GM18498 (cell line): Measurements from ENCODE around the gene PXDN.

ENCODE experiments used
- ATAC-seq: cut with Tn5 transposase; IDR thresholded peaks from one replicate; pipeline ENCODE4 v1.9.1; 2021; ENCODE audit warnings: mild to moderate bottlenecking, moderate library complexity; ENCODE audit not compliant: unreplicated experiment

PXDN gene

DNA sequence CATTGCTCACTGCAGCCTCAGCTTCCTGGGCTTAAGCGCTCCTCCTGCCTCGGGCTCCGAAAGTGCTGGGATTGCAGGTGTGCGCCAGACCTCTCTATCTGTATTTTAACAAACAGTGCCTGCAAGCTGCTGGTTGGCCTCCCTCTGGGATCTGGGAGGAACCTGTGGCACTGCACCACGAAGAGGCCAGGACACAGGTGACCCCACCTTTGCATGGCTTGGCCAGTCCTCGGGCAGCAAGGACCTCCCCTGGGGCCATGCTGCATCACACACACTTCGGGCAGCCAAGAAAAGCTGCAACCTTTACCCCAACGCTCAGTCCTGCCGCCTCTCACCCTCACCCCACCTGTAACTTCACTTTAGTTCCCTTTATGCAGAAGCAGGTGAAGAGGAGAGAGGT, 70.0 kb downstream of the PXDN start:
- ATAC-seq = no peak

DNA sequence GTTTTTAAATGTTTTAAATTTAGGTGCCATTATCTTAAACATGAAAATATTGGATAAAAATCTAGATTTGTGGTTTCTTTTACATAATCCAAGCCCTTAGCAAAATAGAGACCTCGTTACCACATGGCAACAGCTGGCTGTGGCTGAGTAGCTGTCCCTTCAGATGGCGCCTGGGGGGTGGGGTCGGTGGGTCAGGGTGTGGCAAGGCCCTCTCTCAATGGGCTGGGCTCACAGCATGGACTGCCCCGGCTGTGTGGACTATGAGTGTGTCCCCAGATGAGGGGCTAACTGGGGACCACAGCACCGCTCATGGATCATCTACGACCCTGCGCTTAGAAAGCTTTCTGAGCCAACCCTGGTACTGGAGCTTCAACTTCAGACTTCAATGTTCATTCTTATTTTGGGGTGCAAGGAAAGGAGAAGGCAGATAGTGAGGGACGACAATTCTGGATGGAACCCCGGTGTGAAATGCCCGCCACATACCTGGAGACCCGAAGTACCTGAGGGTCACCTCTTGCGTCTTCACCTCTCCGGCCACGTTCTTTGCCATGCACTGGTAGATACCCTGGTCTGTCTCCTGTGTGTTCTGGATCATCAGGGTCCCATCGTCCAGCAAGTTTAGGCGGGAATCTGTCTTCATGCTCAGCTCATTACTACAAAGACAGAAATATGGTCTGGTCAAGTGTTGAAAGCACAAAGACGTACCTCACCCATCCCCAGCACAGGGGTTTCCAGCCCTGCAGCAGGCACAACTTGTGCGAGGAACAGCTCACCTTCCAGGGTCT, 71.0 kb downstream of the PXDN start:
- ATAC-seq = no peak

DNA sequence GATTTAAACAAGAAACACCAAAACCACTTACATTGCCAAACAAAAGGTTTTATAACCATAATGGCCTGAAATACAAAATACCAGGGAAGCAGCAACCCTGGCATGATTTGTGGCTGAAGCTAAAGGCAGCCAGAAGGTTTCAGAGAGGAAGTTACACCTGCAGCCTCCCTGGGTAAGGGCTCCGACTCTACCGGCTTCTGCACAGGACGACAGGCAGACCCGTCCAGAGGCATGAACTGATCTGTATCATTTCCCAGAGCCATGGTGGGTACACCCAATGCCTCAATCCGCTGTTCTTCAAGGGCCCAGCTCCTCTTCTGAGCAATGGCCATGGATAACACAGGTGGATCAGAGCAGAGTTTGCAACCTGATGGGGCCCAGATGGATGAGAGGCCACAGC, 71.6 kb downstream of the PXDN start:
- no peak for ATAC-seq

DNA sequence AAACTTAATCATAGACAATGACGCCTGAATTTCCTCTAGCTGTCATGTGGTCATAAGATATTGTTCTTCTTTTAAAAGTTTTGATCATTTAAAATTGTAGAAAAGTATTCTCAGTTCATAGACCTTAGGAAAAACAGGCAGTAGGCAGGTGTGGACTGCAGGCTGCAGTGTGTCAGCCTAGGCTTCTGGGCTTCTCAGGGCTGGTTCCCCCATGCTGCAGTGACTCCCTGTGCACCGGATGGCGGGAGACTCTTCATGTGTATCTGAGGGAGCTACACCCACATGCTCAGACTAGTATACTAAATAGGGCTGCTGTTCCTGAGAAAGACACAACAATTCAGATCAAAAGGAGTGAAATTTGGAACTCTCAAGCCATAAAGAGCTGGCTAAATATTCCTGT, 72.4 kb downstream of the PXDN start:
- no peak for ATAC-seq

DNA sequence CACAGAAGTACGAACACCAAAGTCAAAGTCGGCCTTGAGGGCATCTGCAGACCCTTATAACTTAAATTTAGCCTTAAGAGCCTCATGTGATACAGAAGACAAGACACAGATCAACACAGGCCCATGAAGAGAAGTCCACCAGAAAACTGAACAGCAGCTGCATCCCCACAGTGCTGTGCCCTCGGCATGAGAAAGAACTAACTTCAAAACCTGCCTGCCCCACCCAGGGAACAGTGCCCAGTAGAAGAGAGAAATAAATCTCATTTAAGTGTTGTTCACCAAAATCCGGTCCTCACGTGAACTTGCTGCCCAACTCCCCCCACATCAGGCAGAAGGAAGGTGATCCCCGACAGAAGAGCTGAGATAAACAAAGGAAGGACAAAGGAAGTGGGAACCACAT, 73.7 kb downstream of the PXDN start:
- ATAC-seq = no peak

DNA sequence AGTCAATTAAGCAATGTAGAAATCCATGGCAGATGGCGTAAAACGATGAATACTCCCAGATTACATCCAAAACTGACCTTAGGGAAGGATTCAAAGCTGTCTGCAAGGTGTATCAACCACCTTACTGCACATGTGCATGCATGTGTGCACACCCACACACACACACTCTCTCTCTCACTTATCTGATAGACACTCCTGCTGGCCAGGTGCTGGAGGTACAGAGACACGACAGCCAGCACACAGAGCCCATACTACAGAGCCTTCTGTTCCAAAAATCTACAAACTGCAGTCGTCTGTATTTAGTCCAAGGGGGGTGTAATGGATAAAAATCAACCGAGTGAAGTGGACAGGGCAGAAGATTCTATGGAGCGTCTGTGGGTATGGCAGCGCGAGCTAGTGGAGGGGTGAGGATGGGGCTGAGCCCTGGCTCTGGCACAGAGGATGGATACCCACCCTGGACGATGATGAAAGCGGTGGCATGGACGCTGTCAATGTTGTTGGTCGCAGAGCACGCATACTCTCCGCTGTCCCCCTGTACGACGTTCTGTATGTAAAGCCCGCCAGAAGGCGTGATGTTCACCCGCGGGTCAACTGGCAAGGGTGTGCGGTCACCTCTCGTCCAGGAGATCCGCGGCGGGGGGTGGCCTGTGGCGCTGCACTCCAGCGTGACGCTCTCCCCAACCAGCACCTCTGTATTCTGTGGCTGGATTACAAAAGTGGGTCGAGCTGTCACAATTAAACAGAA, 78.4 kb downstream of the PXDN start:
- ATAC-seq = no peak

DNA sequence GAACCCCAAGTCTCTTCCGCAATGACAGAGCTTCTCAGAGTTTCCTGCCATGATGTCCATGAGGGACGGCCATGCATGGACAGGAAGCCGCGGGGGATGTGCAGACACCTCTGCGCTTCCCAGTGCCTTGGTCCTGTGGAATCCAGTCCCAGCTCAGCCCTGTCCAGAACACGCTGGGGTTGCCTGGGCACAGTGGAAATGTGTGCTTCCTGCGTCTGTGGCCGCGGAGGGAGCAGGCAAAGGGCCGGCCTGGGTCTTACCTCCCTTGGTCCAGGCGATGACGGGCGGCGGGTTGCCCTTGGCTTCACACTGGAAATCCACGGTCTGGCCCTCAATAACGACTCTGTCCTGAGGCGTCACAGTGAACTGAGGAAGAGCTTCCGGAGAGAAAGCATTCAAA, 79.6 kb downstream of the PXDN start:
- ATAC-seq = no peak

DNA sequence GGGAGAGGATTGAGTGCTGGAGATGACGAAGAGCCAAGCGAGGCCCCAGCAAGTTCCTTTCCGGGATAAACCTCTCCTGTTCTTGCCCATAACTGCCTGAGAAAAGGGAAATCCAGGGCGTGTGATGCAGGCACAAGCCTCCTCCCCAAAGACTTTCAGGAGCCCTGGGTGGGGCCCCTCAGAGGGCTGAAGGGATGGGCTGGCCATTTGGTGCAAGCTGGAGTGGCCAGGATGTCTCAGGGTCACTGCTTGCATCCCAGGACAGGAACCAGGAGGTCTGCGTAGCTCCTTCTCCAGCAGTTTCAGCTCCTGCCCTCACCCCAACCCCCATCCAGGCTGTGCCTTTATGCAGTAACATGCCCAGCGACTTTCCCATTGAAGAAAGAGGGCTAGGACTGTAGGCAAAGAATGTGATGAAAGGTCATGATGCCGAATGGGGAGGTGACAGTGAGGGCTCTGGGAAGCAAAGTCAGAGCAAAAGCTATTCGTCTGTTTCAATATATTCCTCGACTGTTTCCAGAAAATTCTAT, 80.2 kb downstream of the PXDN start:
- no peak for ATAC-seq

DNA sequence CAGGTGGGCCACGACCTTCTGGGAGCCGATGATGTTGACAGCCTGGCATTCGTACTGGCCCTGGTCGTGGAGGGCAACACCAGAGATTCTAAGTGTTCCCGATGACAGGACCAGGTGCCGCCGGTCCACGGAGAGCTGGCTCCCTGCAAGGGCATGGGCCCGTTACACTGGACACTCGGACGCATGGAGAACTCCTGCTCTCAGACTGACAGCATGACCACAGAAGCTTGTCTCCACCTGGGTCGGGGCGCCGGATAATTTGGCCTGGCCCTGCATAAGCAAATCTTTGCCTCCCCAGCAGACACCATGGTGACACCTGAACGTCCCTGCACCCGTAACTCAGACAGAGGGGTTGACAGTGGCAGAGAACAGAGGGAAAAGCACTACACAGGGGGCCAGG, 80.7 kb downstream of the PXDN start:
- no peak for ATAC-seq

DNA sequence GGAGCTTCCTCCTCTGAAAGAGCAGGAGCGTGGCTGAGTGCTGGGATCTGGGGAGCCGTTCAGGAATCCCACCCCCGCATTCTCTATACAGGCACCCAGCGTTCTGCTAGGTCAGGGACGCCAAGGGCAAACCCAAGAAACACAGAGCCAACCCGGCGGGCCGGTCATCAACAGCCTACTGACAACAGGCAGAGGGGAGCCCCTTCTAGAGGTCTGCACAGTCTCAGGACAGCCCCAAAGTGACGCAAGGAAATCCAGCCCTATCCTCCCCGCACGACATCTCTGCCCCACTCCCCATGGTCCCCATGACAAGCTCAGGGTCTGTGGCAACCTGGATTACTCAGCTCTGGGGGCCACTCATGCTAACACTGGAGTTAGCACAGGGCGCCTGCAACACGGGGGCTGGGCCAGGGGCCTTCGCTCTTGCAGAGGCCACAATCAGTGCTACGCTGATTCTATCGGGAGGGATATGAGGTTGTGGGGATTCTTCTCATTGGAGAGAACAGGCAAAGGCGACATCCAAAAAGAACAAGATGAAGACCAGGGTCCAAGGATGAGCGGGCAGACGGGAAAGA, 81.6 kb downstream of the PXDN start:
- ATAC-seq = no peak

DNA sequence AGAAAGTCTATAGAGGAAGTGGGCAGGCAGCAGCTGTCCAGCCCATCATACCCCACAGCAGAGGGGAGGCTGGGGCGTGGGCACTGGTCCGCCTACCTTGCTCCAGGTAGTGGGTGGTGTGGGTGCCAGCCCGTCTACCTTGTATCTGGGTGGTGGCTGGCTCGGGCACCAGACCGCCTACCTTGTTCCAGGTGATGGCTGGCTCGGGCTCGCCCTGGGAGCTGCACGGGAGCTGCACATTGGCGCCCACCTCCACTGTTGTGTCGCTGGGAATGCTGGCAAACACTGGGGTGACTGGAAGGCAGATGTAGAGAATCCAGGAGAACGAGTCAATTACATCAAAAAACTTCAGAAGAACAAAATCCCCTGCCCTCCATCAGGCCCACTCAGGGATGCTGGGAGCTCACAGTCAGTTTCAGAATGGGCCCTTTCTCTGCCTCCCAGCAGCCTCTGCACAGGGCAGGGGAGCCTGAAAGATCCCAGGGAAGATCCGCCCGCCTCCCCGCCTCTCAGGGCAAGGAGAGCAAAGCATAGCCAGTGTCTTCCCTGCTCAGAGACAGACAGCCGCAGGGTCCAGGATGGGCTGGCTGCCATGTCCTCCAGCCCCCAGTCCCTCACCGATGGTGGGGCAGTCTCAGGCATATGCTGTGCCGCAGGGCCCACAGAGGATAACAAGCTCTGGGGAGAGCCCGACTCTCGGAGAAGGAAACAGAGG, 82.3 kb downstream of the PXDN start:
- no peak for ATAC-seq

DNA sequence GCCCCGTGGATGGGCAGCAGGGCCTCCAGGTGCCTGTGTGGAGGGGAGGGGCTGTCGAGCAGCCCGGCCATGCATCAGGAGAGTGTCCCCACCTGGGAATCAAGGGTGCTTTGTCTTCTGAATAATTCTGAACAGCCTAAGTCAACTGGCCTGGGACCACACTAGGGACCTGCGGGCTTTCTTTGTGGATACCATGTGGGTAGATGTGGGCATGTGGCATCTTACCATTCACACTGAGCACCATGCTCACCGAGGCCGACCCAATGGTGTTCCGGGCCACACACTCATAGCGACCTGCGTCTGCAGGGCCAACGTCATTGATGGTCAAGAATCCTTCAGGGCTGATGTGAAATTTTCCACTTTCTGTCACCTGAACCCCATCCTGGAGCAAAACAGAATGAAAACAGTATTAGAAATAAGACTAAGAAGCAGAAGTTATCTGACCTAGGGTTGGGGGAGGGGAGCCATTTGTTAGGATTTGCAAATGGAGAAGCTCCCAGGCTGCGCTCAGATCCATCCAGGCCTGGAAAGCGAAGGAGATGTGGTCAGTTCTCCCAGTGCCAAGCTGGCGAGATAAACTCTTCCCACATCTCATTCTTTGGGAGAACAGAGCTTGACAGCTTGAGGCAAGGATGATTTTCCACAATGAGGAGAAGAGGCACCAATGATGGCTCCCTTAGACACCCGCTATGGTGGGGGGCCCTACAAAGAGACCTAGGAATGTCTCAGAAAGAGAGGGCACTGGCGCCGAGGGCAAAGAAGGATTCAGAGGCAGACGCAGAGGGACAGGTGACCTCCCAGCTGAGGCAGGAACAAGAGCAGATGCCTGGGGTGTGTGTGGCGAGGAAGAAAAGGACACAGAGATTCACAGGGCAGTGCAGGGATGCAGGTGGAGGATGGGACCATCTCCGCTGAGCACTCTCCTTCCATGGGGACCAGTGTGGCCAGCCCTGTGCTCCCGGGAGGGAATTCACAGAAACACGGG, 83.4 kb downstream of the PXDN start:
- no peak for ATAC-seq

DNA sequence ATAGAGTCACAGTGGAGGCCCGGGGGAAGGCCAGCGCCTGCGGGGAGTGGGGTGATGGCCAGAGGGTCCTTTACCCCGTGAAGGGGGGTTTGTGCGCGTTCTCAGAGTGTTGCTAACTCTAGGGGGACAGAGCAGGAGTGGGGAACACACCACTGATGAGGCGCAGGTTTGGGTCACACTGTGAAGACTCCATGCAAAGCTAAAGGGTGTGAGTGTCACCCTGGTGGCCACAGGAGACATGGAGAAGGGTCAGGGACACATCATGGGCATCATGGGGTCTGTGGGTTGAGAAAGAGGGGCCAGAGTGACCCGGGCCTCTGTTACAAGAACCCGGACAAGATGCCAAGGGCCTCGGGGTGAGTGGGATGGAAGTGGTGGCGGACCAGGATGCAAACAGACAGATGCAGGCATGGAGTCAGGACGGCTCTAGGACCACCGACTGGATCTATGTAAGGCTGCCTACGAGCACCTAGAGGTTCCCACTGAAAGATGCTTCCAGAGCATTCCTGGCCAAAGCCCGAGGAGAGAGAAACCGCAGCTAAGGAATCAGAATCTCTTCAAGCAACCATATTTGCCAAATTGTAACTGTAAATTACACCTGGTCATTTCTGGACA, 84.3 kb downstream of the PXDN start:
- no peak for ATAC-seq

DNA sequence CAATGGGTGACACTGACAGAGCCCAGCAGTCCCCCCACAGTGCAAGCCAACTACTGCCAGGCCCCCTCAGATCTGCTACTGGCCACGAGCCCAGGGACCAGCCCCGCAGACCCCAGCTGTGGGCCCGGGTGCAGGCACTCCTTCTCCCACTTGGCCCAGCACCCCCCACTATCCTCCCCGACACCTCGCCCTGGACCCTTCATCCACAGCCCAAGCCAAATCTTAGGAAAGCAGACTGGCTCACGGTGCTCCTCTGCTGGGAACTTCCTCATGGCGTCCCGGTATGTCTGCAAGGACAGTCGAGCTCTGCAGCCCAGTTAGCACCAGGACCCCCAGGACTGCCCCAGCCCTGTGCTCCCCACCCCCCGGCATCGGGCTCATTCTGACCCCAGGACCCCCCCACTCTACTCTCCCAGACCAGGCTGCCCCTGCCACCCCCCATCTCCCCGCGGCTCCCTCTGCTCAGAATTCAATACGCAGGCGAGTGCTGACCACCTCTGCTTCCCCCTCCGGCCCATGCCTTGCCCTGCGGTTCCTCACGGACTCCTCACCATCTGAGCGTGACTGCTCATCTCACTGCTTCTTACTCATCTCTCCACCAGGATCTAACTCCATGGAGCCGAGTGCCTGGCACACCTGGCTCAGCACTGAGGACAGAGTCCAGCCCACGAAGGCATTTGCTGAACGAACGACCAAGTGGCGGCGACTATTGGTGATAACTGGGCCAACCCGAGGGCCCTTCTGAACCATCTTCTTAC, 85.7 kb downstream of the PXDN start:
- no peak for ATAC-seq

DNA sequence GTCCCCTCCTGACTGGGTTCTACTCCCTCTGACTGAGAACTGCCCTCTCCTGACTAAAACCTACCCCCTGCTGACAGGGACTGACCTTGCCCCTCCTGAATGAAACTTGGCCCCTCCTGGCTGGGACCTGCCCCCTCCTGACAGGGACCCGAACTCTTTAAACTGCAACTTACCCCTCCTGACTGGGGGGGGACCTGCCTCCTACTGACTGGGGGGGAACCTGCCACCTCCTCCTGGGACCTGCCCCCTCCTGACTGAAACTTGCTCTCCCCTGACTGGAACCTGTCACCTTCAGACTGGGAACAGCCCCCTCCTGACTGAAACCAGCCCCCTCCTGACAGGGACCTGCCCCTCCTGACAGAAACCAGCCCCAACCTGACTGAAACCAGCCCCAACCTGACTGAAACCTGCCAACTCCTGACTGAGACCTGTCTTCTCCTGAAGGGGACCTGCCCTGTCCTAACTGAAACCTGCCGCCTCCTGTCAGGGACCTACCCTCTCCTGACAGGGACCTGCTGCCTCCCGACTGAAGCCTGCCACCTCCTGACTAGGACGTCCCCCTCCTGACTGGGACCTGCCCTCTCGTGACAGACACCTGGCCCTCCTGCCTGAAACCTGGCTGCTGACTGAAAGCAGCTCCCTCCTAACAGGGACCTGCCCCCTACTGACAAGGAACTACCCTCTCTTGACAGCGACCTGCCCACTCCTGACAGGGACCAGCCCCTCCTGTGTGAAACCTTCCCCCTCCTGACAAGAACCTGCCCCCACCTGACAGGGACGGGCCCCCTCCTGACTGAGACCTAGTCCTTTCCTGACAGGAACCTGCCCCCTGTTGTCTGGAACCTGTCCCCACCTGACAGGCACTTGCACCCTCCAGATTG, 87.1 kb downstream of the PXDN start:
- ATAC-seq = no peak

DNA sequence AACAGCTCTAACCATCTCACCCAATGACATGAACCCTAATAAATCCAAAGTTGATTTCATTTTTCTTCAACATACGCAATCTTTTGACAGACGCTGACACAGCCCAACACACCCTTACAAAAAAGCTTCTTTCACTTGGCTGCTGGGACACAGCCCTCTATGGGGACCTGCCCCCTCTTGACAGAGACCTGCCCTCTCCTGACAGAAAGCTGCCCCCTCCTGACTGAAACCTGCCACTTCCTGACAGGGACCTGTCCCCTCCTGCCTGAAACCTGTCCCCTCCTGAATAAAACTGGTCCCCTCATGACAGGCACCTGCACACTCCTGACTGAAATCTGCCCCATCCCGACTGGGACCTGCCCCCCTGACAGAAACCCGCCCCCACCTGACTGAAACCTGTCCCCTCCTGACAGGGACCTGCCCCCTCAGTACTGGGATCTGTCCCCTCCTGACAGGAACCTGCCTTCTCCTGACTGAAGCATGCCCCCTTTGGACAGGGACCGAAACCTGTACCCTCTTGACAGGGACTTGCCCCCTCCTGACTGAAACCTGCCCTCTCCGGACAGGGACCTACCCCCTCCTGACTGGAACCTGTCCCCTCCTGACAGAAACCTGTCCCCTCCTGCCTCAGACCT, 87.9 kb downstream of the PXDN start:
- no peak for ATAC-seq

DNA sequence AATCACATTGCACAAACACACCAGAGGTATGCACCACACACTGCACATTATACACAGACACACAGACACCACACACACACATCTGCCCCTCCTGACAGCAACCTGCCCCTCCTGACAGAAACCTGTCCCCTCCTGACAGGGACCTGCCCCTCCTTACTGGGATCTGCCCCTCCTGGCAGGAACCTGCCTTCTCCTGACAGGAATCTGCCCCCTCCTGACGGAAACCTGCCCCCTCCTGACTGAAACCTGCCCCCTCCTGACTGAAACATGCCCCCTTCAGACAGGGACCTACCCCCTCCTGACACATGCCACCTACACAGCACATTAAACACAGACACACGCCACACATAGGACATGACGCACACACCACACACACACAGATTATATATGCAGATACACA, 88.9 kb downstream of the PXDN start:
- ATAC-seq = no peak
